PC-9 (cell line): ENCODE measurements around the gene REC114. TPM values are rescaled to one million over a fixed set of nuclear protein-coding genes. Genes with fewer than 3 reads are reported as not detected.

Experiments
- BruUV-seq: library from RNA; stranded (reverse); fragments of 400-500 nt; replicated peaks from 2 replicates; lab custom pipeline; 2021; lab: Mats Ljungman, UMichigan
- CTCF ChIA-PET: fragments of 300-600 bp; sonication (Branson Sonifier 250); formaldehyde crosslinking; loops from one replicate; lab custom pipeline; 2022; ENCODE audit warnings: antibody characterized with exemption; lab: Charles Lee
- POLR2A ChIA-PET: fragments of 300-600 bp; sonication (Branson Sonifier 250); formaldehyde crosslinking; loops from one replicate; lab custom pipeline; 2022; ENCODE audit warnings: antibody characterized with exemption; ENCODE audit not compliant: unreplicated experiment; lab: Charles Lee
- DNase-seq, 2 experiments: peaks; one replicate each; pipeline versions ENCODE4 v3.0.0 to v3.0.0-alpha.2; 2015 to 2022; ENCODE audit warnings: mixed read lengths in 1 of 2
- H2AFZ ChIP-seq: fragments of 200-600 bp; sonication (generic); 2 replicates; pipeline ENCODE4 v1.8.1; 2017; ENCODE audit warnings: antibody characterized with exemption
- H3F3A ChIP-seq: fragments of 200-600 bp; sonication (generic); 2 replicates; pipeline ENCODE4 v1.8.1; 2017; ENCODE audit warnings: antibody characterized with exemption, mild to moderate bottlenecking, low read depth; ENCODE audit not compliant: insufficient read depth
- H3K27ac ChIP-seq: fragments of 200-600 bp; sonication (generic); 2 replicates; pipeline ENCODE4 v1.6.1; 2016; ENCODE audit warnings: mixed run types
- H3K27me3 ChIP-seq: fragments of 200-600 bp; sonication (generic); 2 replicates; pipeline ENCODE4 v1.6.1; 2016; ENCODE audit warnings: low read depth, mixed run types; ENCODE audit not compliant: insufficient read depth
- H3K36me3 ChIP-seq: fragments of 200-600 bp; sonication (generic); 2 replicates; pipeline ENCODE4 v1.6.1; 2016; ENCODE audit warnings: low read depth, mixed run types
- H3K4me1 ChIP-seq: fragments of 200-600 bp; sonication (generic); replicated peaks from 2 replicates; pipeline ENCODE4 v1.6.1; 2016; ENCODE audit warnings: mixed run types; ENCODE audit not compliant: insufficient read depth
- H3K4me2 ChIP-seq: fragments of 200-600 bp; sonication (generic); 2 replicates; pipeline ENCODE4 v1.6.1; 2017; ENCODE audit warnings: mixed run types
- H3K4me3 ChIP-seq: fragments of 200-600 bp; sonication (generic); 2 replicates; pipeline ENCODE4 v1.6.1; 2016; ENCODE audit warnings: mixed run types
- H3K79me2 ChIP-seq: fragments of 200-600 bp; sonication (generic); 2 replicates; pipeline ENCODE4 v1.6.1; 2017; ENCODE audit warnings: low read depth, mixed run types
- H3K9me2 ChIP-seq: fragments of 200-600 bp; sonication (generic); 2 replicates; pipeline ENCODE4 v1.8.1; 2017; ENCODE audit warnings: mild to moderate bottlenecking; ENCODE audit not compliant: insufficient read depth
- H3K9me3 ChIP-seq: fragments of 200-600 bp; sonication (generic); 2 replicates; pipeline ENCODE4 v1.8.1; 2016; ENCODE audit warnings: low read depth; ENCODE audit not compliant: insufficient read depth
- H4K20me1 ChIP-seq: fragments of 200-600 bp; sonication (generic); 2 replicates; pipeline ENCODE4 v1.8.1; 2017; ENCODE audit not compliant: insufficient read depth
- EZH2 ChIP-seq: fragments of 200-600 bp; sonication (generic); IDR thresholded peaks from 2 replicates; pipeline ENCODE4 v1.8.0; 2017; ENCODE audit warnings: antibody characterized with exemption, low read depth
- intact Hi-C: fragments of 100-400 bp; cut with micrococcal nuclease; formaldehyde crosslinking; loops from one replicate; pipeline ENCODE4 v1.10.0; 2022; ENCODE audit not compliant: unreplicated experiment
- total RNA-seq: library from RNA; stranded (reverse); gene quantifications from 2 replicates; pipeline ENCODE4 v1.2.3, GENCODE V29; 2021
- TF ChIP-seq, protein P1 (sequence below): fragments of 200-600 bp; sonication (generic); conservative IDR thresholded peaks from 2 replicates; pipeline ENCODE4 v1.6.1; 2017; ENCODE audit warnings: mixed run types, antibody characterized with exemption, mild to moderate bottlenecking, moderate library complexity

Gene REC114
- total RNA-seq, 1 experiment from 2014 or later: not detected

DNA sequence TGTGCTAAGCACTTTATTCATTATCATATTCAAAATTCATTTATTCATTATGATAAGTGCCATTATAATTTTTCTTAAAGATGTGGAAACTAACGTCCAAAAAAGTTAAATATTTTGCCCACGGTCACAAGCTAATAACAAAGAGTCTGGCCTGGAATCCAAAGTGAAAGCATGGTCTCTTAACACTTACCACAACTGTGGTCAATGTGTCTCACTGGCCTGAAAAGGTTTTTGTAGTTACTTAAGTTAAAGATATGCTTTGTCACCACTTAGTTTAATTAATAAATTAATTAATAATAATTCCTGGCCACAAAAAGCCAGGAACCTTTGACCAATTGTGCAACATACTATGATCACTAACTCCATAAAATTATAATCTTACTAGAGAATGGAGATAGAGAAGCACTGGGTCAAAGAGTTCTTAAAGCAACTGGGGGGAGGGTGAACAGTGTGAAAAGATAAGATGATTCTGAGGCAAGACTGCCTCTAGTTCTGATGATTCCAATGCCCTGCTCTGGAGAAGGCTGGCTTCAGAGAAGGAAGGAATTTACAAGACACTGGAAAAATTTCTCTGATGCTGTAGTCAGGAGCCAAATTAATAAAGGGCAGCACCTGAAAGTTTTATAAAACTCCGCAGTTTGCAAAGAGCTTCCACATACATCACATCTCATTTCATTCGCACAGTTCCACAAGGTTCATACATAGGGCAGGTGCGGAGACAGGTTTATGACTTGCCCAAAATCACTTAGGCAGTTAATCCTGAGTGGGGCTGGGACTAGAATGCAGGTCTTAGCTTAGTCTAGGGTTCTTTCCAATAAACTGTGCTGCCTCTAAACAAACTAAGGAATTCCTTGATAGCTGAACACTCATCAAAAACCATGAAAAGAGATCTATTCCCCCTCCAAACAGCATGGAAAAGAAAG, 157.7 kb downstream of the REC114 start:
- peaks cover 42% of the 10 kb centered on the region for H3K4me1 ChIP-seq
- no peak overlapping the region for H3K4me3 ChIP-seq
- H3K27ac ChIP-seq: peak overlapping the region; percentile 70

DNA sequence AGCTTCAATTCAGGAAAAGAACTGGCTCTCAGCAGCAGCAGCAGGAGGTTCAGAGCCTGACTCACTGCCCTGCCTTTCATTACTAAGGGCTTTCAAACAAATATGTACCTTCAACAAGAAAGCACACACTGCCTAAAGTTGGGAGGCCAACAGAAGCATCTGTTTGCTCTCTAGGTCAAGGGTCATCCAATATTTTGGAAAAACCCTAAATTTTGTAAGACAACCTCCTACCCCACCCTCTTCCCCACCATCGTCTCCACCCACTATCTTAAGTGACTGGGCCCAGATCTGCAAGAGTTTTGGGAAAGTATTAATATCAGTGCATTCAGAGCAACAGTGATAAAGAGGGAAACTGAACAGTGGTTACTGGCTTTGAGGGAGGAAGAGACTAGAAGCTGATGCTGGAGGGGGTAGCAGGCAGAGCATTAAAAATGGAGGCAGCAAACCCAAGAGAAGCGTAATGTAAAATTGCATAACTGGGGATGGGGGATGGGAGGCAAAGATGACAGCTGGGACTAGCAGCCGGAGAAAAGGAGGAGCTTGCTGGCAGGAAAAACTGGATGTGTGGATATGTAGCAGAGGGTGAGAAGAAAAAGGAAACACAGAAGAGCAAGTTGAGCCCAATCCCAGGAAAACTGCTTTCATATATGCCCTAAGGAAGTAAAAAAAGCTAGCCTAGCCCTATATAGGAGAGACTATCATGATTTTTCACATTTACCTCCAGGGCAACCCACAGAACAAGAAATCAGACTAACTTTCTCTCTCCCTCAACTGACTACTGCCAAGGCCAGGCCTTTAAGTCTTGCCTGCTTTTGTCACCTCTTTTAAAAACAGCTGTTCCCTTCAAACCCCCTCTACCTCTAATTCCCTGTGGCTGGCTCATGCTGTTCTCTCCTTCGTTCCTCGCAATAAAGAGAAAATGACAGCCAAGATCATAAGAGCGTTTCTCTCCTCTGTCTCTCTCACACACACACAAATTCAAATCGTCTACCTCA, 158.8 kb downstream of the REC114 start:
- H3F3A ChIP-seq: peaks cover 16% of the 10 kb centered on the region
- H3K4me1 ChIP-seq: peaks cover 42% of the 10 kb centered on the region
- H3K27ac ChIP-seq: peak overlapping the region; percentile 70
- POLR2A ChIA-PET: no interaction called here
- no peak overlapping the region for H3K4me3 ChIP-seq
- CTCF ChIA-PET: no interaction called here
- H4K20me1 ChIP-seq: no peaks in the 10 kb centered on the region; the same call in 1 of the 2 replicates
- H3K4me2 ChIP-seq: peak overlapping the region; percentile 63
- no peaks in the 10 kb centered on the region for H3K9me3 ChIP-seq
- DNase-seq: peak; percentile 39 to 59
- H3K27me3 ChIP-seq: no peaks in the 10 kb centered on the region
- BruUV-seq: no TSS peak
- intact Hi-C loops: loop anchor here (2.0 kb wide), 1 partner anchor 31 kb away; the partner anchor contains the start of gene NPTN
- no peaks in the 10 kb centered on the region for H3K9me2 ChIP-seq
- H3K79me2 ChIP-seq: peaks cover 93% of the 10 kb centered on the region
- 0 out of 2 replicates have a peak, but pooled peaks cover 7% of the 10 kb centered on the region for H3K36me3 ChIP-seq
- no peak for TF ChIP-seq EZH2
- TF ChIP-seq, protein P1, sequence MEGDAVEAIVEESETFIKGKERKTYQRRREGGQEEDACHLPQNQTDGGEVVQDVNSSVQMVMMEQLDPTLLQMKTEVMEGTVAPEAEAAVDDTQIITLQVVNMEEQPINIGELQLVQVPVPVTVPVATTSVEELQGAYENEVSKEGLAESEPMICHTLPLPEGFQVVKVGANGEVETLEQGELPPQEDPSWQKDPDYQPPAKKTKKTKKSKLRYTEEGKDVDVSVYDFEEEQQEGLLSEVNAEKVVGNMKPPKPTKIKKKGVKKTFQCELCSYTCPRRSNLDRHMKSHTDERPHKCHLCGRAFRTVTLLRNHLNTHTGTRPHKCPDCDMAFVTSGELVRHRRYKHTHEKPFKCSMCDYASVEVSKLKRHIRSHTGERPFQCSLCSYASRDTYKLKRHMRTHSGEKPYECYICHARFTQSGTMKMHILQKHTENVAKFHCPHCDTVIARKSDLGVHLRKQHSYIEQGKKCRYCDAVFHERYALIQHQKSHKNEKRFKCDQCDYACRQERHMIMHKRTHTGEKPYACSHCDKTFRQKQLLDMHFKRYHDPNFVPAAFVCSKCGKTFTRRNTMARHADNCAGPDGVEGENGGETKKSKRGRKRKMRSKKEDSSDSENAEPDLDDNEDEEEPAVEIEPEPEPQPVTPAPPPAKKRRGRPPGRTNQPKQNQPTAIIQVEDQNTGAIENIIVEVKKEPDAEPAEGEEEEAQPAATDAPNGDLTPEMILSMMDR: no peak
- no peak overlapping the region for H2AFZ ChIP-seq

More for the DNA sequence above, 157.7 kb downstream of the REC114 start:
- Histone ChIP-seq H3K79me2 (peaks cover 85% of the 10 kb centered on the region), H3K9me2 (no peaks in the 10 kb centered on the region), H3K27me3 (no peaks in the 10 kb centered on the region), H2AFZ (no peak overlapping the region), H3K9me3 (no peaks in the 10 kb centered on the region), H3F3A (peaks cover 16% of the 10 kb centered on the region; the same call in 1 of the 2 replicates), H3K4me2 (peak overlapping the region; percentile 63), H3K36me3 (0 out of 2 replicates have a peak, but pooled peaks cover 7% of the 10 kb centered on the region), H4K20me1 (no peaks in the 10 kb centered on the region)
- DNase-seq: no peak
- BruUV-seq: no TSS peak
- no peak for TF ChIP-seq EZH2
- TF ChIP-seq, protein P1: no peak
- POLR2A ChIA-PET: no interaction called here
- intact Hi-C loops: loop anchor here (2.0 kb wide), 1 partner anchor 32 kb away; the partner anchor contains the start of gene NPTN
- CTCF ChIA-PET: interaction anchor here (0.7 kb wide), 1 partner anchor 82 kb away, joined by 3 read pairs; no protein-coding TSS in a partner anchor

DNA sequence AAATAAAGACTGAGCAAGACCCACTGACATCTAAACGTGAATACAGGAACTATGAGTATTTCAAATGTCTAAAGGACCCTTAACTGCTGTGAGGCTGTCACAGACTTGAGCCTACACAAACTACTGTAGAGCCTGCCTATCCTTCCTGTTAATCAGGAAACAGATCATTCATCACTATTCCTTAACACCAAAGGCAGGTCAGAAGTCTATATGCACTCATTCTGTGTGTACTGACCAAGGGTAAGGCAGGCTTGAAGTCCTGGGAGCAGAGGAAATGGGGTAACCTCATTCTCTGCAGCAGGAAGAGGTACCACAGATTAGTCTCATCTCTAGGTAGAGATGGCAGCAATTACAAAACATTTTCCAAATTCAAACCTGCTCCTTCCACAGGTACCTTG, 159.5 kb downstream of the REC114 start:
- POLR2A ChIA-PET: no interaction called here
- no peak overlapping the region for H2AFZ ChIP-seq
- no peaks in the 10 kb centered on the region for H3K9me2 ChIP-seq
- no peak overlapping the region for H3K4me3 ChIP-seq
- H3K36me3 ChIP-seq: 0 out of 2 replicates have a peak, but pooled peaks cover 7% of the 10 kb centered on the region
- TF ChIP-seq, protein P1: no peak
- no peak for TF ChIP-seq EZH2
- no peak for DNase-seq
- H4K20me1 ChIP-seq: no peaks in the 10 kb centered on the region; the same call in 1 of the 2 replicates
- BruUV-seq: no TSS peak
- peak overlapping the region; percentile 63 for H3K4me2 ChIP-seq
- H3K27me3 ChIP-seq: no peaks in the 10 kb centered on the region
- peaks cover 99% of the 10 kb centered on the region for H3K79me2 ChIP-seq
- intact Hi-C loops: no loop called here
- peaks cover 42% of the 10 kb centered on the region for H3K4me1 ChIP-seq
- H3K9me3 ChIP-seq: no peaks in the 10 kb centered on the region
- CTCF ChIA-PET: no interaction called here
- peaks cover 16% of the 10 kb centered on the region for H3F3A ChIP-seq
- H3K27ac ChIP-seq: peak overlapping the region; percentile 70
